PC-3 (cell line): ENCODE measurements around the gene PYGM.

Experiments used
- CTCF ChIP-seq: fragments of 300-600 bp; sonication (generic); conservative IDR thresholded peaks from 2 replicates; pipeline ENCODE4 v1.5.1; 2017; ENCODE audit warnings: antibody characterized with exemption, low read depth, mild to moderate bottlenecking, low read length
- EZH2 ChIP-seq: fragments of 300-600 bp; sonication (generic); IDR thresholded peaks from one replicate; pipeline ENCODE4 v1.6.1; 2017; ENCODE audit warnings: antibody characterized with exemption, mild to moderate bottlenecking, low read length; ENCODE audit not compliant: unreplicated experiment

GRCh38 chr11:64788321-64789215 is 28.8 kb upstream of the PYGM start:
- TF ChIP-seq CTCF (no peak), EZH2 (no peak)
